DND-41 (cell line): ENCODE data around the gene MLLT1.

Experiments
- ATAC-seq: fragments of 200-7000 bp; cut with Tn5 transposase; 3 replicates; pipeline ENCODE4 v1.9.1; 2021; ENCODE audit warnings: low read depth; ENCODE audit not compliant: insufficient read depth
- DNase-seq: peaks from one replicate; pipeline ENCODE4 v3.0.0-alpha.2; 2020
- H2AFZ ChIP-seq: 2 replicates; pipeline ENCODE4 v1.6.0; 2012; ENCODE audit warnings: low read depth, low read length
- H3K27ac ChIP-seq: 2 replicates; pipeline ENCODE4 v1.5.1; 2012; ENCODE audit warnings: low read length, inconsistent platforms
- H3K27me3 ChIP-seq: fragments of 200-600 bp; sonication (generic); 2 replicates; pipeline ENCODE4 v1.6.0; 2012; ENCODE audit warnings: low read length, mild to moderate bottlenecking, inconsistent platforms; ENCODE audit not compliant: insufficient read depth, poor library complexity
- H3K36me3 ChIP-seq: 2 replicates; pipeline ENCODE4 v1.5.1; 2012; ENCODE audit warnings: low read length, inconsistent platforms; ENCODE audit not compliant: insufficient read depth
- H3K4me1 ChIP-seq: 2 replicates; pipeline ENCODE4 v1.5.1; 2012; ENCODE audit warnings: mild to moderate bottlenecking, low read length; ENCODE audit not compliant: insufficient read depth
- H3K4me2 ChIP-seq: 2 replicates; pipeline ENCODE4 v1.6.0; 2012; ENCODE audit warnings: mild to moderate bottlenecking, moderate library complexity, low read length, inconsistent platforms; ENCODE audit not compliant: insufficient read depth
- H3K4me3 ChIP-seq, 2 experiments: fragments of 200-600 bp in 1 of 2; shearing (Covaris generic) in 1 of 2; 2 replicates each; pipeline ENCODE4 v1.5.1; 2012 to 2016; ENCODE audit warnings: inconsistent platforms in 2 of 2, low read length in 2 of 2, mild to moderate bottlenecking in 2 of 2, low read depth in 1 of 2, moderate library complexity in 1 of 2
- H3K79me2 ChIP-seq: 2 replicates; pipeline ENCODE4 v1.6.0; 2012; ENCODE audit warnings: low read length, inconsistent platforms; ENCODE audit not compliant: insufficient read depth
- H3K9ac ChIP-seq: 2 replicates; pipeline ENCODE4 v1.6.0; 2012; ENCODE audit warnings: low read depth, mild to moderate bottlenecking, inconsistent platforms, low read length, moderate library complexity
- H3K9me3 ChIP-seq: 2 replicates; pipeline ENCODE4 v1.5.1; 2012; ENCODE audit warnings: low read length, moderate library complexity, mild to moderate bottlenecking, inconsistent platforms; ENCODE audit not compliant: insufficient read depth, severe bottlenecking
- H4K20me1 ChIP-seq: 2 replicates; pipeline ENCODE4 v1.6.0; 2012; ENCODE audit warnings: low read length; ENCODE audit not compliant: insufficient read depth
- EZH2 ChIP-seq: IDR thresholded peaks from 3 replicates; pipeline ENCODE4 v1.6.1; 2012; ENCODE audit warnings: borderline replicate concordance, low read depth, mild to moderate bottlenecking, moderate library complexity, low read length, inconsistent platforms; ENCODE audit not compliant: severe bottlenecking
- TF ChIP-seq, protein P1 (sequence below): IDR thresholded peaks from 2 replicates; pipeline ENCODE4 v1.5.1; 2012; ENCODE audit warnings: borderline replicate concordance, low read length, moderate library complexity, mild to moderate bottlenecking; ENCODE audit not compliant: poor library complexity, severe bottlenecking; ENCODE audit errors: extremely low read depth

MLLT1 gene

DNA sequence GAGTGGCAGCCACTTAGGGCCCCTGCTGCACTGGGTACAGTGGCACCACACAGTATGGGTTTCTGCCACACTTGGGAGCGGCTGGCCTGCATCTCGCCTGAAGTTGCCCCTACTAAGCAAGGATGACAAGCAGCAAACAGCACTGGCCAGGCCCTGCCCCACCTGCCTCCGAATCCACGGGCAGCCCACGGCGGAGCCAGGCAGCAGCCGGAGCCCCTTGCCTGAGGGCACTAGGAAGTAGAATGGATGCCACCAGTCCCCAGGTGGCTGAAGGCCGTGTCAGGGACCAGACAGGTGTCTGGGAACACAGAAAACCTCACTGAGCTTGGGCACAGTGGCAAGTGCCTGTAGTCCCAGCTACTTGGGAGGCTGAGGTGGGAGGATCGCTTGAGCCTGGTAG lies 19.4 kb downstream of the MLLT1 start:
- ATAC-seq: no peak
- Histone ChIP-seq H3K9ac (no peak overlapping the region), H3K4me3 (no peak overlapping the region), H3K27ac (no peak overlapping the region), H3K79me2 (peaks cover 91% of the 10 kb centered on the region), H3K27me3 (no peaks in the 10 kb centered on the region), H2AFZ (no peak overlapping the region), H3K36me3 (peaks cover 76% of the 10 kb centered on the region), H3K4me2 (no peak overlapping the region), H3K4me1 (no peaks in the 10 kb centered on the region), H4K20me1 (peaks cover 70% of the 10 kb centered on the region), H3K9me3 (no peaks in the 10 kb centered on the region)
- no peak for DNase-seq
- no peak for TF ChIP-seq EZH2
- TF ChIP-seq, protein P1, sequence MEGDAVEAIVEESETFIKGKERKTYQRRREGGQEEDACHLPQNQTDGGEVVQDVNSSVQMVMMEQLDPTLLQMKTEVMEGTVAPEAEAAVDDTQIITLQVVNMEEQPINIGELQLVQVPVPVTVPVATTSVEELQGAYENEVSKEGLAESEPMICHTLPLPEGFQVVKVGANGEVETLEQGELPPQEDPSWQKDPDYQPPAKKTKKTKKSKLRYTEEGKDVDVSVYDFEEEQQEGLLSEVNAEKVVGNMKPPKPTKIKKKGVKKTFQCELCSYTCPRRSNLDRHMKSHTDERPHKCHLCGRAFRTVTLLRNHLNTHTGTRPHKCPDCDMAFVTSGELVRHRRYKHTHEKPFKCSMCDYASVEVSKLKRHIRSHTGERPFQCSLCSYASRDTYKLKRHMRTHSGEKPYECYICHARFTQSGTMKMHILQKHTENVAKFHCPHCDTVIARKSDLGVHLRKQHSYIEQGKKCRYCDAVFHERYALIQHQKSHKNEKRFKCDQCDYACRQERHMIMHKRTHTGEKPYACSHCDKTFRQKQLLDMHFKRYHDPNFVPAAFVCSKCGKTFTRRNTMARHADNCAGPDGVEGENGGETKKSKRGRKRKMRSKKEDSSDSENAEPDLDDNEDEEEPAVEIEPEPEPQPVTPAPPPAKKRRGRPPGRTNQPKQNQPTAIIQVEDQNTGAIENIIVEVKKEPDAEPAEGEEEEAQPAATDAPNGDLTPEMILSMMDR: no peak

DNA sequence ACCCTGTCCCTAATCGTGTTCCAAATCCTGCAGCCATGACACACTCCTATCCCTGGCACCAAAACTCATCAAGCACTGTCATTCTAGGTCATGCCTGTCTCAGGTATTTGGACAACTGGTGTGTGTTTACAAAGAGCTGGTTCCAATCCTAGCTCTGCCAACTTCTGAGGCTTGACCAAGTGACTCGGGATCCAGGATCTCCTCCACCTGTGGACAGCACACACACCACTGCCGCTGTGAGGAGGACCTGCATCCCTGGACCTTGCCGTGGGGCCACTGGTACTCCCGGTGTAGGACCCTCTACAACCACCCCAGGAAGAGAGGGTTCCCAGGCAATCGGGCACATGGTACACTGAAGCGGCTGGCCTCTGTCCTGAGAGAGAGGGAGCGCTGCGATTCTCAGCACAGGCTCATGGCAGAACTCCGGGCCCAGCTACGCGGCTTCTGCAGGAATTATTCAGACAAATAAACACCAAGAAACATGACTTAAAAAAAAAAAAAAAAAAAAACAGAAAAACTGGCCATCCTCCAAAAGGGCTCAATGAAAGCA lies 20.4 kb downstream of the MLLT1 start:
- no peak overlapping the region for H3K4me3 ChIP-seq
- peaks cover 75% of the 10 kb centered on the region for H3K36me3 ChIP-seq
- H2AFZ ChIP-seq: no peak overlapping the region
- TF ChIP-seq, protein P1: no peak
- no peak for TF ChIP-seq EZH2
- H4K20me1 ChIP-seq: peaks cover 76% of the 10 kb centered on the region
- no peaks in the 10 kb centered on the region for H3K4me1 ChIP-seq
- H3K27me3 ChIP-seq: no peaks in the 10 kb centered on the region
- no peaks in the 10 kb centered on the region for H3K9me3 ChIP-seq
- no peak overlapping the region for H3K27ac ChIP-seq
- peaks cover 91% of the 10 kb centered on the region for H3K79me2 ChIP-seq
- no peak for DNase-seq
- no peak overlapping the region for H3K4me2 ChIP-seq
- ATAC-seq: no peak
- H3K9ac ChIP-seq: no peak overlapping the region

DNA sequence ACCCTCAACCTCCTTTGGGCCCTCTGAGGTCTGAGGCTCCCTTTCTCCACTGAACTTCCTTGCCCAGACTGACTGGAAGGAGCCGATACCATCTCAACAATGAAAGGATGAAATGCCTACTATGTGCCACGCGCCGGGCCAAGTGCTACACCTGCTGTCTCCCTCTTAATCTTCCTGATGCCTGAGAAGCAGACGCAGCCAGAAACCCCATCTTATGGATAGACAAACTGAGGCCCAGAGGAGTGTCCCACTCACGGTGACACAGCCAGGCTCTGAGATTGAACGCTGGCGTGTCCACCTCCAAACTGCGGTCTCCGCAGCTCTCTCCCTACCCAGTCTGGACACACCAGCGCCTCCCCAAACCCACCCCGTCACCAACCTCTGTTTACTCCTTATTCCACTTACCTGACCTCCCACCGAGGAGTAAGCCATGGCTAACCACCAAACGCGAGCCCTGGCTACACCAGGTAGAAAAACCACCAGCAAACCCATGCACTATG lies 20.9 kb downstream of the MLLT1 start:
- Histone ChIP-seq H3K4me1 (no peaks in the 10 kb centered on the region), H2AFZ (no peak overlapping the region), H3K79me2 (peaks cover 91% of the 10 kb centered on the region), H4K20me1 (peaks cover 78% of the 10 kb centered on the region), H3K9ac (no peak overlapping the region), H3K4me2 (no peak overlapping the region), H3K4me3 (no peak overlapping the region), H3K27me3 (no peaks in the 10 kb centered on the region), H3K36me3 (peaks cover 76% of the 10 kb centered on the region), H3K27ac (no peak overlapping the region), H3K9me3 (no peaks in the 10 kb centered on the region)
- TF ChIP-seq, protein P1: no peak
- no peak for TF ChIP-seq EZH2
- ATAC-seq (no peak), DNase-seq (no peak)
